Measurements from ENCODE around the gene TYW5.
A peak's percentile ranks its signal among the peaks of the same experiment; 100 is the strongest.

The TYW5 gene

GRCh38 chr2:199911877-199912161 is 43.5 kb downstream of the TYW5 start:
- no peak for DNase-seq

GRCh38 chr2:199911052-199911876 is 44.0 kb downstream of the TYW5 start, which contains the start of gene C2orf69:
Gene C2orf69 (plus strand): TSS chr2:199911293. CDS start chr2:199911439, 146 bp downstream.
- DNase-seq, result peak; percentile 90

- no peak for DNase-seq
These were observed 44.8 kb downstream of the TYW5 start for GRCh38 chr2:199910338-199911051.

GRCh38 chr2:199907008-199907714 is 48.1 kb downstream of the TYW5 start:
- DNase-seq, result no peak

GRCh38 chr2:199903111-199903510 is 52.2 kb downstream of the TYW5 start:
- no peak for DNase-seq

GRCh38 chr2:199902486-199903110 is 52.7 kb downstream of the TYW5 start:
- DNase-seq, result no peak

- no peak for DNase-seq
These were observed 53.3 kb downstream of the TYW5 start for GRCh38 chr2:199901942-199902341.

- no peak for DNase-seq
These were observed 58.7 kb downstream of the TYW5 start for GRCh38 chr2:199896617-199897016.

GRCh38 chr2:199895406-199895805 is 59.9 kb downstream of the TYW5 start:
- no peak for DNase-seq

GRCh38 chr2:199883474-199884212 is 71.6 kb downstream of the TYW5 start:
- DNase-seq, result no peak

GRCh38 chr2:199882667-199883066 is 72.6 kb downstream of the TYW5 start:
- no peak for DNase-seq
